A549 (cell line): ENCODE results near the gene SPIRE1. TPM values are rescaled to one million over a fixed set of nuclear protein-coding genes. Genes with fewer than 3 reads are reported as not detected.

ENCODE experiments used
- ATAC-seq, 2 experiments: fragments of 200-7000 bp in 1 of 2; fragments of >200 bp in 1 of 2; cut with Nextera tagmentation in 1 of 2; cut with Tn5 transposase in 1 of 2; 3 replicates each; pipeline versions ENCODE4 v1.8.0 to v1.9.1; 2018 to 2020; ENCODE audit warnings: mild to moderate bottlenecking in 1 of 2, moderate library complexity in 1 of 2
- CTCF ChIA-PET: fragments of 300-600 bp; sonication (Branson Sonifier 250); formaldehyde crosslinking; extraction: SDS; loops from one replicate; lab custom pipeline; 2021; ENCODE audit warnings: antibody characterized with exemption, inconsistent platforms; lab: Yijun Ruan, JAX
- POLR2A ChIA-PET: fragments of 350-600 bp; formaldehyde crosslinking; extraction: SDS; loops from one replicate; lab custom pipeline; 2021; ENCODE audit warnings: antibody characterized with exemption, inconsistent platforms; lab: Yijun Ruan, JAX
- DNase-seq, 2 experiments: peaks; one replicate each; pipeline versions ENCODE4 v3.0.0 to v3.0.0-alpha.2; 2011 to 2016; ENCODE audit warnings: low read depth in 1 of 2, low spot score in 1 of 2
- FAIRE-seq: peaks from 2 replicates; lab custom pipeline; 2011; peaks lifted over from hg19 to GRCh38; lab: Jason Lieb, UNC
- H3K27ac ChIP-seq, 2 experiments: fragments of >200 bp; sonication (Bioruptor Twin); formaldehyde crosslinking; 3 replicates each; pipeline ENCODE4 v1.5.1; 2016 to 2017
- H3K4me1 ChIP-seq: fragments of >200 bp; sonication (Bioruptor Twin); formaldehyde crosslinking; 3 replicates; pipeline ENCODE4 v1.6.1; 2016
- H3K4me2 ChIP-seq: fragments of >200 bp; sonication (Bioruptor Twin); formaldehyde crosslinking; 3 replicates; pipeline ENCODE4 v1.6.1; 2016
- H3K4me3 ChIP-seq: fragments of >200 bp; sonication (Bioruptor Twin); formaldehyde crosslinking; 3 replicates; pipeline ENCODE4 v1.5.1; 2016
- H3K9me3 ChIP-seq: fragments of >200 bp; sonication (Bioruptor Twin); formaldehyde crosslinking; 3 replicates; pipeline ENCODE4 v1.6.1; 2016
- ATOH8 ChIP-seq: fragments of 250-450 bp; sonication (Bioruptor Pico); IDR thresholded peaks from 2 replicates; pipeline ENCODE4 v1.5.0; 2020; ENCODE audit warnings: low read depth, mild to moderate bottlenecking, moderate library complexity
- BHLHE40 ChIP-seq: IDR thresholded peaks from 2 replicates; pipeline ENCODE4 v1.6.1; 2012; ENCODE audit warnings: low read depth, low read length, inconsistent platforms
- CEBPB ChIP-seq, 2 experiments: fragments of >200 bp in 1 of 2; sonication (Bioruptor Twin) in 1 of 2; formaldehyde crosslinking in 1 of 2; IDR thresholded peaks; 2 replicates each; pipeline ENCODE4 v1.6.1; 2012 to 2016
- EHMT2 ChIP-seq: fragments of 200-600 bp; sonication (generic); IDR thresholded peaks from 2 replicates; pipeline ENCODE4 v1.6.1; 2016; ENCODE audit warnings: antibody characterized with exemption, low read depth, mild to moderate bottlenecking, moderate library complexity
- FOSL2 ChIP-seq, 2 experiments: fragments of 450-650 bp in 1 of 2; fragments of >200 bp in 1 of 2; sonication (Bioruptor Twin) in 1 of 2; formaldehyde crosslinking; IDR thresholded peaks; 2 replicates each; pipeline versions ENCODE4 v1.5.0 to v1.6.1; 2016 to 2020; ENCODE audit warnings: mild to moderate bottlenecking in 1 of 2, moderate library complexity in 1 of 2
- FOXS1 ChIP-seq: fragments of 250-450 bp; sonication (Bioruptor Pico); IDR thresholded peaks from 2 replicates; pipeline ENCODE4 v1.5.0; 2020; ENCODE audit warnings: mild to moderate bottlenecking, moderate library complexity
- GATA3 ChIP-seq: IDR thresholded peaks from 2 replicates; pipeline ENCODE4 v1.6.1; 2012; ENCODE audit warnings: borderline replicate concordance
- HES2 ChIP-seq: fragments of >200 bp; sonication (Bioruptor Twin); formaldehyde crosslinking; IDR thresholded peaks from 2 replicates; pipeline ENCODE4 v1.6.1; 2016
- HEYL ChIP-seq: fragments of 250-450 bp; sonication (Bioruptor Pico); IDR thresholded peaks from 2 replicates; pipeline ENCODE4 v1.8.0; 2021; ENCODE audit warnings: mild to moderate bottlenecking, moderate library complexity
- HOXA7 ChIP-seq: fragments of 250-450 bp; sonication (Bioruptor Pico); IDR thresholded peaks from 2 replicates; pipeline ENCODE4 v1.5.0; 2020; ENCODE audit warnings: mild to moderate bottlenecking, moderate library complexity
- JUNB ChIP-seq: fragments of >200 bp; sonication (Bioruptor Twin); formaldehyde crosslinking; IDR thresholded peaks from 2 replicates; pipeline ENCODE4 v1.6.1; 2016
- KDM5A ChIP-seq: fragments of 200-600 bp; sonication (generic); IDR thresholded peaks from 2 replicates; pipeline ENCODE4 v1.6.1; 2016; ENCODE audit warnings: antibody characterized with exemption, mild to moderate bottlenecking
- MAZ ChIP-seq: fragments of 150-350 bp; IDR thresholded peaks from 2 replicates; pipeline ENCODE4 v1.6.1; 2014; ENCODE audit warnings: antibody characterized with exemption, low read depth, low read length, borderline replicate concordance
- MYC ChIP-seq: IDR thresholded peaks from 2 replicates; pipeline ENCODE4 v1.6.1; 2012; ENCODE audit warnings: mild to moderate bottlenecking, inconsistent platforms, low read length, improper control_type of control experiment, borderline replicate concordance
- RAD21 ChIP-seq, 2 experiments: fragments of >200 bp in 1 of 2; sonication (Bioruptor Twin) in 1 of 2; formaldehyde crosslinking in 1 of 2; IDR thresholded peaks in 1 of 2; conservative IDR thresholded peaks in 1 of 2; 2 replicates in 1 of 2; 3 replicates in 1 of 2; pipeline ENCODE4 v1.6.1; 2012 to 2018; ENCODE audit warnings: inconsistent platforms in 1 of 2
- RFX5 ChIP-seq: fragments of 450-650 bp; IDR thresholded peaks from 2 replicates; pipeline ENCODE4 v1.7.1; 2014; ENCODE audit warnings: antibody characterized with exemption, mild to moderate bottlenecking, moderate library complexity
- ZSCAN20 ChIP-seq: fragments of 250-450 bp; sonication (Bioruptor Pico); IDR thresholded peaks from 2 replicates; pipeline ENCODE4 v1.8.0; 2022; ENCODE audit warnings: mild to moderate bottlenecking, moderate library complexity
- WGBS: methylation state at CpG from one replicate; pipeline ENCODE4 v1.1.6; 2017; ENCODE audit errors: missing lambda C conversion rate; 5-methylcytosine and 5-hydroxymethylcytosine counted together
- polyA plus RNA-seq, 4 experiments: library from polyadenylated mRNA; depleted of rRNA in 3 of 4; stranded (reverse); fragments of >200 nt; fragmentation: RNase III in 1 of 4; extraction: RNeasy Plus Mini Kit Qiagen cat#74134 plus additional on column Dnase treatment in 1 of 4; gene quantifications; 2 replicates in 3 of 4; 3 replicates in 1 of 4; pipeline ENCODE4 v1.2.3, GENCODE V29; 2011 to 2017
- TF ChIP-seq, protein P1 (sequence below): IDR thresholded peaks from 2 replicates; pipeline ENCODE4 v1.6.1; 2012
- TF ChIP-seq, protein P2 (sequence below): fragments of 150-350 bp; IDR thresholded peaks from 2 replicates; pipeline ENCODE4 v1.6.1; 2014; ENCODE audit warnings: low read depth, mild to moderate bottlenecking, low read length

Gene SPIRE1
- polyA plus RNA-seq, 2 of the 4 experiments (the other 2 are of a cell fraction) = 8.3 to 29.4 TPM

DNA sequence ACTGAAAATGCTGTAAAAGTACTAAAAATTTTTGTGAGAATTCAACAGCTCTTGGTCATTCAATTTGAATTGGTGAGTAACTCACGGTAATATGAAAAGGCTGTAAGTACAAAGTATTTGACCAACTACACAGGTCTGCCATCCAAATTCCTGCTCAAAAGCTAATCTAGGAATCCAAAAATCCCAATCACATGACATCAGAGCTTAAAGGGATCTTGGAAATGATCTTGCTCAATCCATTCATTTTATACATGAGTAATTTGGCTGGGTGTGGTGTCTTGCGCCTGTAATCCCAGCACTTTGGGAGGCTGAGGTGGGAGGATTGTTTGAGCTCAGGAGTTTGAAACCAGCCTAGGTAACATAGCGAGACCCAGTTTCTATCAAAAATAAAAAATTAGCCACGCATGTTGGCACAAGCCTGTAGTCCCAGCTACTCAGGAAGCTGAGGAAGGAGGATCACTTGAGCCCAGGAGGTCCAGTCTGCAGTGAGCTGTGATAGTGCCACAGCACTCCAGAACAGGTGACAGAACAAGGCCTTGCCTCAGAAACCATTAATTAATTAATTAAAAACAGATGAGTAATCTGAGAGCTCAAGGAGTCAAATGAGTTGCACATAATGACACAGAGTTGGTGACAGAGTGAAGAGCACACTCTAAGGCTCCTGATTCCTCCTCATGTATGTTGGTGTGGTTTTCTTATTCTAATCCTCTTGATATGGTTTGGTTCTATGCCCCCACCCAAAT is 19.8 kb downstream of the SPIRE1 start:
- CTCF ChIA-PET = interaction anchor here (0.5 to 0.9 kb wide), 2 partner anchors 43 to 246 kb away, joined by 3 read pairs; no protein-coding TSS in a partner anchor
- DNase-seq = peak in 1 of 2 experiments; percentile 33
- no peak overlapping the region for H3K4me3 ChIP-seq
- H3K9me3 ChIP-seq = no peaks in the 10 kb centered on the region
- H3K27ac ChIP-seq = peak overlapping the region; percentile 66 to 79; a peak in 5 of 6 replicates
- no peak for FAIRE-seq
- TF ChIP-seq ZSCAN20 (CRISPR knock-in tag) (no peak), RFX5 (no peak), CEBPB (IDR thresholded peaks at IDR 0.05) (peak in 1 of 2 experiments; percentile 48; a peak in 1 of 4 replicates), FOSL2 (IDR thresholded peaks at IDR 0.05) (no peak), FOSL2 (CRISPR knock-in tag; IDR thresholded peaks at IDR 0.05) (peak; percentile 23), HOXA7 (CRISPR knock-in tag) (no peak)
- H3K4me1 ChIP-seq = peaks cover 57% of the 10 kb centered on the region
- peak in 1 of 2 experiments; percentile 19; a peak in 2 of 6 replicates for ATAC-seq
- peak overlapping the region; percentile 59 for H3K4me2 ChIP-seq
- POLR2A ChIA-PET = no interaction called here
- WGBS = 73% methylated on average over 4 of the region's 4 CpGs

DNA sequence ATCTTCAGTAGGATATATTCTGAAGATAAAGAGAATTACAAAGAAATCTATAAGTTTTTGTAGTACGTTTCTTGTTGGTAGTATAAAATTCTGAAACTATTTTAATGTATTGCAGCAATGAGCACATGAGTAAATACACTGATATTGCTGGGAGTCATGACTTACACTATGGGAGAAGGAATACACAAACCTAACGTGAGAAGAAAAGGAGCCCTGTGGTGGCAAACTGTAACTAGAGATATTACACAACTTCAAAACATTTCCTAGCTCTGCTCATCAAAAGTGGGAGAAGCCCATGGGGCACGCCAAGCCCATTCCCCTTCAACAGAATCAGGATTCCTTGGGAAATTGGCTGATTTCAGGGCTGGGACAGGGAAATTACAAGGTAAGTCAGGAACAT is 20.5 kb downstream of the SPIRE1 start:
- peak in 1 of 2 experiments; percentile 9 for DNase-seq

GRCh38 chr18:12631831-12632477 is 26.0 kb downstream of the SPIRE1 start:
- DNase-seq = no peak
- no peak for ATAC-seq
- POLR2A ChIA-PET = no interaction called here
- Histone ChIP-seq H3K4me2 (no peak overlapping the region), H3K4me1 (peaks cover 26% of the 10 kb centered on the region), H3K4me3 (no peak overlapping the region), H3K9me3 (no peaks in the 10 kb centered on the region), H3K27ac (no peak overlapping the region)
- no peak for FAIRE-seq
- CTCF ChIA-PET = no interaction called here
- WGBS = 77% methylated on average over 6 of the region's 6 CpGs
- TF ChIP-seq, protein P1, sequence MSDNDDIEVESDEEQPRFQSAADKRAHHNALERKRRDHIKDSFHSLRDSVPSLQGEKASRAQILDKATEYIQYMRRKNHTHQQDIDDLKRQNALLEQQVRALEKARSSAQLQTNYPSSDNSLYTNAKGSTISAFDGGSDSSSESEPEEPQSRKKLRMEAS = no peak
- TF ChIP-seq JUNB (no peak), MAZ (no peak), RFX5 (no peak), ATOH8 (CRISPR knock-in tag) (no peak), GATA3 (no peak), RAD21 (conservative IDR thresholded peaks at IDR 0.05 in 1 of 2, IDR thresholded peaks at IDR 0.05 in 1 of 2) (no peak), KDM5A (no peak), HES2 (no peak)
- TF ChIP-seq, protein P2, sequence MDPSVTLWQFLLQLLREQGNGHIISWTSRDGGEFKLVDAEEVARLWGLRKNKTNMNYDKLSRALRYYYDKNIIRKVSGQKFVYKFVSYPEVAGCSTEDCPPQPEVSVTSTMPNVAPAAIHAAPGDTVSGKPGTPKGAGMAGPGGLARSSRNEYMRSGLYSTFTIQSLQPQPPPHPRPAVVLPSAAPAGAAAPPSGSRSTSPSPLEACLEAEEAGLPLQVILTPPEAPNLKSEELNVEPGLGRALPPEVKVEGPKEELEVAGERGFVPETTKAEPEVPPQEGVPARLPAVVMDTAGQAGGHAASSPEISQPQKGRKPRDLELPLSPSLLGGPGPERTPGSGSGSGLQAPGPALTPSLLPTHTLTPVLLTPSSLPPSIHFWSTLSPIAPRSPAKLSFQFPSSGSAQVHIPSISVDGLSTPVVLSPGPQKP = no peak

More for the DNA sequence above, 20.5 kb downstream of the SPIRE1 start:
- peak; percentile 41 to 57; a peak in 4 of 6 replicates for ATAC-seq
- H3K4me3 ChIP-seq = no peak overlapping the region
- POLR2A ChIA-PET = no interaction called here
- FAIRE-seq = no peak
- no peaks in the 10 kb centered on the region for H3K9me3 ChIP-seq
- peak overlapping the region; percentile 59 for H3K4me2 ChIP-seq
- TF ChIP-seq MYC (no peak), HOXA7 (CRISPR knock-in tag) (no peak), JUNB (no peak), EHMT2 (no peak), BHLHE40 (no peak), HES2 (no peak), HEYL (CRISPR knock-in tag) (no peak), FOXS1 (no peak)
- TF ChIP-seq, all 56 proteins: peak for 0
- WGBS = 48% methylated on average over 3 of the region's 3 CpGs
- CTCF ChIA-PET = interaction anchor here (0.5 kb wide), 1 partner anchor 44 kb away, joined by 3 read pairs; no protein-coding TSS in a partner anchor
- Histone ChIP-seq H3K4me1 (peaks cover 53% of the 10 kb centered on the region), H3K27ac (peak overlapping the region; percentile 66 to 79; a peak in 5 of 6 replicates)
